NCI-H2107 (cell line): Measurements from ENCODE around the gene PMFBP1.

Experiments used
- DNase-seq: peaks from one replicate; lab custom pipeline; 2025; lab: John Stamatoyannopoulos, UW

PMFBP1 gene

DNA sequence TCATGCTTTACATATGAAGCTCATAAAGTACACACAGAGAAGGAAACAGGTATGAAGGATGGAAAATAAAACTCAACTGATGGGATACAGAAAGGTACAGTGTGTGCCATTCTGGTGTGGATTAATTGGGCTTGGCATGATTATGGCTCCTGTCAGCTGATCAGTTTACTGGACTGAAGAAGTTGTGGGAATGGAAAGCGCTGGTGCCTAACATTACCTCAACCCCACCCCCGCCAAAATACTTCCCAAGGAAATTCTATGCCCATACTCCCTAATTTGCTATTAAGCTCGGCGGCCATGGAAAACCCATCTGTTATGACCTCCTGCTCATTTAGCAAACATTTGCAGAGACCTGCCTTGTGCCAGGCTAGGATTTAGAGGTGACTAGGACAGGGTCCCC lies 16.6 kb upstream of the PMFBP1 start:
- DNase-seq = no peak

DNA sequence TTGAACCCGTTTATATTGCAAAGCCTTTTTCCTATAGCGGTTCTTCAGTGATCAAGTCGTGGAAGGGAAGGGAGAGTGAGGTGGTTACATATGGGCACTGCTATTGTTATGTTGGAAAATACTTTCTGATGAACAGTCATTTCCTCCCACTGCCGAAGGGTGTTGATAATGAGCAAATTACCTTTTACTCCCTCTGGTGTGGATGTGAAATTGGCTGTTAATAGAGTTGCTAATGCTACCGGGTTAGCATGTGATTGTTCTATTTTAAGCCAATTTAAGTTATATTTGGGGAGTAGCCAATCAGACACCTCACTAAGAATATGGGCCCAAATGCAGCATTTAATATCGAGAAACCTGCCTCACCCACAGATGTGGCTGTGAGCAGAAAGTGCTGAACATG lies 15.6 kb upstream of the PMFBP1 start:
- no peak for DNase-seq

DNA sequence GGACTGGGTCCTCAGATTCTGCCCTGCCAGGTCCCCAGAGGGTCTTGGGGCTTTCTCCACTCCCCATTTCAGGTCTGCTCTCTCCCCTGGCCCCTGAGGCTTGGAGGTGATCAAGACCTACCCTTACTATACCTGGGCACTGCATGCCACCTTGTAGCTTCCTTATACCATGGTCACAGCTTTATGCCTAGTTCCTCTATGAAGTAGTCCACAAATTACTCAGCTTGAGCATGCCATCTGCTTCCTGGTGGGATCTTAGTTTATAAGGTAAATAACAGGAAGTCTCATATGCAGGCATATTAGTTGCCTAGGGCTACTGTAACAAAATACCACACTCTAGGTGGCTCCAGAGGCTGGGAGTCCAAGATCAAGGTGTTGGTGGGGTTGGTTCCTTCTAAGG lies 11.0 kb upstream of the PMFBP1 start:
- no peak for DNase-seq

DNA sequence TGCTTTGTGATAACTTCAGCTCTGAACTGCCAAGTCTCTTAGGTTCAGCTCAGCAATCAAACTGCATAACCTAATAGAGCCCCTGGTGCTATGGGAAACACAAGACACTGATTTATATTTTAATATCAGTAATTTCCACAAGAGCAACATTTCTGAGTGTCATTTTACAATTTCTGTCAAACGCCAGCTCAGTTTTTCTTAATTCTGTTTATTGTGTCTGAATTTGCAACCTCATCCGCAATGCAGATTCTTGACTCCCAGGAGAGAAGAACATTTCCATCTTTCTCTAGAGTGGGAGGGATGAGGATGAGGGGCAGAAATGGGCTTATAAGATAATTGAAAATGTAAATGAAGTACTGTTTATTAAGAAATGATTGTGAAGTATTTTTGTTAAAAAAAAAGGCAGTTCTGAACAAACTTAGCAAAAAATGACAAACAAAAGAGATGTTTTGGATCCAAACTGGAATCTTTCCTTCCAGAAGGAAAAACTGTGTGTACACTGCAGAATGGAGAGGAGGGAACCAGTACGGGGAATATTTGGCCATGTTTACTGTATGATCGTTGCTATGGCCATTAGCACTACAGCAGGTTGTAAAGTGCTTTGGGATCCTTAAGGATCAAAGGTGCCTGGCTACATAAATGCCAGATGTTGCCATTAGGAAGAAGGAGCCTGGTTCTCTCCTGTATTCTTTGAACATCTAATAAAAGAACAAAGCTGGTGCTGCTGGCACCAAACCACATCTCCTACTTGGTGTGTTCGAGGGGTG lies 7.4 kb upstream of the PMFBP1 start:
- DNase-seq = no peak

DNA sequence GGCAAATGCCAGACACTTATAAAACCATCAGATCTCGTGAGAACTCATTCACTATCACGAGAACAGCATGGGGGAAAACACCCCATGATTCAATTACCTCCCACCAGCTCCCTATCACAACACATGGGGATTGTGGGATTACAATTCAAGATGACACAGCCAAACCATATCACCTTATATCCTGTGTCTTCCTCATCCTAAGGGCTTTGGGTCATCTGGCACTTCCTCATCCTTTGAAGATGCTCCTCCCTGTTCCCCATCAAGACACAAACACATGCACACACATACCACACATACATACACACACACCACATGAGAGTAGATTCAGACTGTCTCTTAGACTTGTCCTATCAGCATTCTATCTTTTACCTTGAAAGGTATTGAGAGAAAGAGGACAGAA lies 2.8 kb upstream of the PMFBP1 start:
- no peak for DNase-seq

DNA sequence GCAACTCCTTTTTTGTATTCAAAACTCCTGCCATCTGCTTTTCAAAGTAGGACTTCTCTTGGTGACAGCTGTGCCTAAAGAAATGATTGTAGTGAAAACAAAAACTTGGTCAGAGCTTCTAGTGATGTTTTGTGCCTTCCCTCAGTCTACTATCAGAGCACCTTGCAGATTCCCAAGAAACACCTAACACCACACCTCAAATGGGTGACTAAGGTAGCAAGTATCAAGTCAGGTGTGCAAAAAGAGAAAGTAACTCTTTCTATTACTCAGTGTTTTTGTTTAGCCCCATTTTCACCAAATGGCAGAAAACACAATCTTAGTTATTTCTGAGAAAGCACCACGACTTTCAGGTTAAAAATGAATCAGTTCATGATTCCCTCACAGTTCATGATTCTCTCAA lies 2.0 kb upstream of the PMFBP1 start:
- DNase-seq = no peak

DNA sequence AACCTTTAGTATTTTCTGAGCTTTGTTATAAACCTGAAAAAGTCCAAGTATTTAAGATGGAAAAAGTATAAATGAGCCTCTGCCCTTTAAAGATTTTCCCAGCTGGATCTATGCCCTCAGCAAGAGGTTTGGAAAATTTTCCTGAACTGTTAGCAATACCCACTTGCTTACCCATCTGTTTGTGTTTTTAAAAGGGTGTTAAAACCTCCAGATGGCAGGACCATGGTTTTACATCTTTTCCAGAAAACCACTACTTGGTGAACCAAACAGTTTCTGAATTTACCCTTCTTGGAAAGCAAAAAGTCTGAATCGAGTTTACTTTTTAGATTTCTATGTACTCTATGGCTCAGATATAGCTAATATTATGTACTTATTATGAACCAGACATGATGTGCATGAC lies 719 bp downstream of the PMFBP1 start:
- DNase-seq = no peak

DNA sequence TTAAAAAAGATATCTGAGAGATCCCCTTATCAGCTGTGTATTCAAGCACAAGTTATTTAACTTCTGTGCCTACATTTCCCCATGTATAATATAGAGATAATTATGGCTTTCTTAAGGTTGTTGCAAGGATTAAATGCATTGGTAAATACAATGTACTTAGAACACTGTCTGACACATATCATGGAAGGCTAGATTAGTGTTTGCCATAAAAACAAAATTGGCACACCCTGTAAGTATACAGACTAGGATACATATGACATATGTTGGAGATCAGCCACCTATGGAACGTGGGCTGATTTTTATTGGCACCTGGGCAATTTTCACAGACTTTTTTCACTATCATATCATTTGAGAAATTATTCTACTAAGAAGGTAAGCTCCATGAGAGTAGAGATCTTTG lies 2.2 kb downstream of the PMFBP1 start:
- no peak for DNase-seq

DNA sequence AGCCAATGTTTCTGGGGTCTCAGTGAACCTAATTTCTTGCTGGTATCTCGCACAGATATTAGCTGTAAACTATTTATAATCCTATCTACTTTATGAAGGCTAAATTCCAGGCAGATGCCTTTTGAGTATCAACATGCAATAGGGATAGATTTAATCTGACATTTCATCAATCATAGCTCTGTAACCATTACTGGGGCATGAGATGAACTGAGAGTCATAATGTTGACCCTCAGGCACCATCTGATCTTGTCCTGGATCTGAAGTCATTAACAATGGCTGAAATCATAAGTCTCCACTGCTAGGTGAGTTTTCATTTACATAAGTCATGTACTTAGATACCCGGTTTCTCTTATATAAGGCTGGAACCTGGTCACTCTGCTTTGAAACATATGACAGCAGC lies 3.6 kb downstream of the PMFBP1 start:
- DNase-seq = no peak

DNA sequence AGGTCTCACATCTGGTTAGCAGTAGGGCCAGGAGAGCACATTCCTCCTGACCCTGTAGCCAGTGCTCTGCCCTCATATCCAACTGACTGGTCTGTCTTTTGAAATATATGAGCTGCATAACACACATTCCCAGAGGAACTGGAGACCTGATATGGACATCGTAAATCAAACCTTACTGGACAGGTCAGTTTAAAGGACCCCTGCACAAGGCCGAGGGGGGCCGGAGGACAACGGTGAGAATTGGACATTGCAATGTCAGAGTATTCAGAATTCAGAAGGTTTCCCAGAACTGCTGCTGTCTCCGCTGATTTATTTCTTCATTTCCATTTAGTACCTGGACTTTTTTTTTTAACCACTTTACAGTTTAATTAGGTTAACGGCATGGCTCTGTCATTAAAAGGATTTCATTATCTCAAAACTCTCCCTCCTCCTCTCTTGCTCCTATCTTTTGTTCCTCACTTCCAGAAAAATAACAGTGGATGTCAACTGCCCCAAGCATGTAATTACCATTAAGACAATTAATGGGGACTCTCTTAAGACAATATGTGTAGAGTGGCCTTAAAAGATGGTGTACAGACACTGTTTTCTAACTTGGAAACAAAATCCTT lies 4.9 kb downstream of the PMFBP1 start:
- no peak for DNase-seq

DNA sequence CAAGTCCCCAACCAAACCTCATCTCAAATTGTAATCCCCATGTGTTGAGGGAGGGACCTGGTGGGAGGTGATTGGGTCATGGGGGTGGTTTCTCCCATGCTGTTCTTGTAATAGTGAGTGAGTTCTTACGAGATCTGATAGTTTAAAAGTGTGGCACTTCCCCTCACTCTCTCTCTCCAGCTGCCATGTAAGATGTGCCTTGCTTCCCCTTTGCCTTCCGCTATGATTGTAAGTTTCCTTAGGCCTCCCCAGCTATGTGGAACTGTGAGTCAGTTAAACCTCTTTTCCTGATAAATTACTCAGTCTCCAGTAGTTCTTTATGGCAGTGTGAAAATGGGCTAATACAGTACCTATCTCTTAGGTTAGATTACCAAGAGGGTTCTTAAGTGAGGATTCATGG lies 5.8 kb downstream of the PMFBP1 start:
- DNase-seq = no peak

DNA sequence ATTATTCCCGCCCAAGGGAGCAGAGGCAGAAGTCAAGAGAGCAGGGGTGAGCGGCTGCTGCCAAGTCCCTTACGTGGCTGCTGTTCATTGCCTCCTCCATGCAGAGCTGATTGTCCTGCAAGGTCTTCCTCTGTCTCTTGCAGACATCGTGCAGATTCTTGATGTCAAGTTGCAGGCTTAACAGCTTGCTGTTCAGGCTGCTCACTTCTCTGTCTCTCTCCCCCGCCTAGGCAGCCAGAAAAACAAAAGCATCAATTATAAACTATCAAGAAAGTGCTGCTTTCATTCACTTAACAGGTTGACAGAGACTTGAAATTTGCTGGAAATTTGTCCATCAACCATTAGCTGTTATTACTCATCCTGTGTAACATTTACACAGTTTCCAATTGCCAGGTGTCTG lies 7.3 kb downstream of the PMFBP1 start:
- peak; percentile 4 for DNase-seq

DNA sequence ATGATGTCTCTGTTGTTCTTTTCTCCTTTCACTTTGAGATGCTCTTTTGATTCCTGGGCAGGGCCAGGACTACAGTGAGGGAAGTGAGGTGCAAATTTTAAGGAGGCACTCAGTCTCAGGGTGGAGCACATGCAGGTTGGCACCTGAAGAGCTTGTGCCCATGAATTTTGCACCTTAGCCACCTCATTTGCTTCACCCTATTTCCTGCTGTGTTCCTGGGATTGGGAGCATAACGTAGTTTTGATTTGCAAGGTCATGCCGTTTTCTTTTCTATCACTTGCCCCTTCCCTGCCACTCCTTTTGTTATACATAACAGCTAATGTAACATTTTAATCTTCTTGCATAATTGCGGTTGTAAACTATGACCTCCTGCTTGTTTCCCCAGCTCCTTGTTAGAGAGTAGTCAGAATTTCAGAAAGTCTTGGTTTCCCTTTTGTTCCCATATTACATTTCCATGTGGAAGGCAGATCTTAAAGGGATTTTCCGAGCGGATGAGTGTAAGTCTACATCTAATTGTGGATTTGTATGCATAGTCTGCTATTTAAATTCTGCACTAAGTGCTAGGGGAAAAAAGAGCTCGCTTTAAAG lies 9.8 kb downstream of the PMFBP1 start:
- DNase-seq = peak; percentile 29

DNA sequence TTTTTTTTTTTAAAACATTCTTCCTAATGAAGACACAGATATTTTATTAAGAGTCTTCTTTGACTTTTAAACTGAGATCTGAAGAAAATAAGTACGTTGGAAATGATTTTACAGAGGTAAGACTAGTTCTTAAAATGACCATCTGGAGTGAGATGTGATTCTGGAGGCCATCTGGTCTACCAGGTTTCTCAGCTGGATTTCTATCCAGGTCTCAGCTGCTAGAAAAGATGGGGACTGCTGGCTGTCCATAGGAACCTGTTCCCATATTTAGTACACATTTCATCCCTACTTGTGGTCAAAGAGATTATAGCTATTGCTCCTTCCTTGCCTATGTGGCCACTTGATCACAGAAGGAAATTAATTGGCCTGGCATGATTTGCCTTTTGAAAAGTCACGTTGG lies 12.2 kb downstream of the PMFBP1 start:
- DNase-seq = no peak

DNA sequence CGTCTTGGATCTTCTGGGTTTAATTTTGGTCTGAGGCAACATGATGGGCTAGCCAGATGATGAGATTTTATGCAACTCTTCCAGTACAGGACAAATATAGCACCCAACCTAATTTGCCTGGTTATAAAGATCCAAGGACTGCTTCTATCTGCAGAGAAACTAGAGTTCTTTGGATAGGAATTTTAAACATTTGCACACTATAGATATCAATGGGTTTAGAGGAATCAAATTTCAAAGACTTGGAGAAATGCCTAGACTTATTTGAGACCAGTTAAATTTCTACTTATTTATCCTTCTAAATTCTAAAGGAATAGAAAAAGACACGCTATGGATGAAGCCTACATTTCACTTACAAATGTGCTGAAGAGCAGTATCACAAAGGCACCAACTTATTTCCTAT lies 12.6 kb downstream of the PMFBP1 start:
- DNase-seq = no peak

DNA sequence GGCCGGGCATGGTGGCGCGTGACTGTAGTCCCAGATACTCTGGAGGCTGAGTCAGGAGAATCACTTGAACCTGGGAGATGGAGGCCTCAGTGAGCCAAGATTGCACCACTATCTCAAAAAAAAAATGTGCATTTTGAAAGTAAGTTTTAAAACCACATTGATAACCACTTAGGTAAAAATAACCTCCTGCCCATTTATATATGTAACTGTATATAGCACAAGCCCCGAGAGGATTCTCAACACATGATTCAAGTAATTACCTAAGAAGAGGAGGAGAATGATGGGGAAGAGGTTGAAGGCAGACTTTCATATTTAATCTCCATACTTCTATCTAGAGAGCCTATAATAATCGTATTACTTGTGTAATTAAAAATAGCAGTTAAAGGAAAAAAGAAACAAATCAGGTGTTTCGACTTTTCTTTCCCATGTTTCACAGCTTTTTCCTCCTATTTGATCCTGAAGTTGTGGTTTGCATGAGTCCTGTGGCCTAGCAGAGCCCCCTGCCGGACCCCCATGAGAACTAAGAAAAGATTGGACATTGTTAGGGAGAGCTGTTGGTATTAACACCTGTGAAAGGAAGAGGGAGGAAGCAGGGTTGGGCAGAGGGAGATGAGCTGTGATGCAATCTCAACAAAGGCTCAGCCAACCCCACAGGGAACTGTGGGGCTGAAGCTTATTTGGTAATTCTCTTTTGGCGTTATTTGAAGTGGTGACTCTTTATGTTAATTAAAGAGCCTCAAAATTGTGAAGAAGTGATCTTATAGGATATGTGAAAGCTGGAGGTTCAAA lies 22.1 kb downstream of the PMFBP1 start:
- no peak for DNase-seq

DNA sequence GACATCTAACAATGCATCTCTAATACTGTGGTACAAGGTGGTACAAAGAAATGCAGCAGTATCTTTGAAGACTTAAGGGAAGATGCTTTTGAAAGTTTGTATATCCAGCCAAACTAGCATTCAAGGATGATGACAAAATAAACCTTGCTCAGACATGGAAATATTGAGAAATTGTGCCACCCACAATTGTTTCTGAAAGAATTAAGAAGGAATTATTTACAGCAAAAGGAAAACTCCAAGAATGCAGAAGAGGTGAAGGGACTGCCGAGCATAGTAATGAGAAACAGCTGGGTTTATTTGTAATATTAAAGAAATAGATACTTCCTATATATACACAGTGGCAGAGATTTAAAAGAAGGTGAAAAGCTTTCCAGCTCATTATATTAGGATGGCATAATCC lies 29.5 kb downstream of the PMFBP1 start:
- no peak for DNase-seq

DNA sequence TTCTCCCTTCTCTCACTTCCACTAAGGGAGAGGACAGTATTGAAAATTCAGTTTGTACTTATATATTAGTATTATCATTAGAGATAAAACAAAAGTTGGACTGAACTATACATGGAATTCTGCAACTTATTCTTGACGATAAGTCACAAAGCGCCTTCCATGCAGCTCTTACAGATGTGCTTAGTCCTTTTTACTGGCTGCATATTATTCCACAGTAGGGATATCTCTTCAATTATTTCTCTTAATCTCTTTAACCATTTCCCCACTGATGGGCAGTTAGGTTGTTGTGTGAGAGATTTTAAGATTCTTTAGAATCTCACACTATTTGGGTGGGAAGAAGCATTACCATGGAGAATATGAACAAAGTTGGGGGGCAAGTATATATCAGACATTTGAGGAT lies 32.0 kb downstream of the PMFBP1 start:
- no peak for DNase-seq

DNA sequence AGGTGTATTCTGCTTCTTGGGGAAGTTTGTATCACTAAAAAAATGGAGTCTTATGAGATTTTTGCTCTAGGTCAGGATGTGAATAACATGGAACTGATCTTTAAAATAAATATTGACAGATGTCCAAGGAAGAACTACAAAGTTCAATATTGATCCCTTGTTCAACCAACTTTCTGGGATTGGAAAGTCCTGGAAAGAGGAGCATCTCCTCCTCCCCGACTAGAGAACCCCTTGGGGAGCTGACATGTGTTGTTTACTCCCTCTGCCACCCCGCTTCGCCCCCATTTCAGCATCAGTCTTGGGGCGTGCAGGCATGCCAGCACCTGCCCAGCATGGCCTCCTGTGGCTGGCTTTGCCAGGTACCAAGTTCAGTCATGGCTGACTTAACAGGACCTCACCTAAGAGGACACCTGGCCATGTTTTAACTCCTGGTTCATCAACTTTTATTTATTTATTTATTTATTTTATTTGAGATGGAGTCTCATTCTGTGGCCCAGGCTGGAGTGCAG lies 33.8 kb downstream of the PMFBP1 start:
- DNase-seq = no peak

DNA sequence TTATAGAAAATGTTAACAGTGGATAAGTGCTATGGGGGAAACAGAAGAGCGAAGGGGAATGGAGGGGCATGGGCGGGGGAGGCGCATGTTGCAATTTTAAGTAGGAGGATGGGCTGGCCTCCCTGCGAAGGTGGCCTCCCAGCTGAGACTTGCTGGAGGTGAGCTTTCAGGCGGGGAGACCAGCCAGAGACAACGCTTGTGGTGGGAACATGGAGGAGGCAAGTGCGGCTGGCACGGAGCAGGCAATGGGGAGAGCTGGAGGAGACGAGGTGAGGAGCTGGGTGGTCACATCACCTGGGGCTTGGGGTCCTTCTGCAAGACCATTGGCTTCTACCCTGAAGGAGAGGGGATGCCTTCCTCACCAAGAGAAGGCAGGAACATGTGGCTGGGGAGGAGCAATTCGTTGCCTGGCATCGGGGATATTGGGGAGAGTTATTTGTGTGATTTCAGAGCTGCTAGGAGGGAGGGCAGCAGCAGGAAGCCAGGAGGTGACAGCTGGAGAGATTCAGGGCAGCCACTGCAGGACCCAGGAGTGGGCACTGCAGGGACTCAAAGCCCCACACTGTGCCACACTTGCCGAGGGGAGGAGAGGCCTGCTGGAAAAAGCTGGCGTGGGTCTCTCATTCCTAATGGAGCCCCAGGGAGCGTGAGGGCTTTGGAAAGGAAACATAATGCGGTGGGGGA lies 34.4 kb downstream of the PMFBP1 start:
- DNase-seq = no peak

DNA sequence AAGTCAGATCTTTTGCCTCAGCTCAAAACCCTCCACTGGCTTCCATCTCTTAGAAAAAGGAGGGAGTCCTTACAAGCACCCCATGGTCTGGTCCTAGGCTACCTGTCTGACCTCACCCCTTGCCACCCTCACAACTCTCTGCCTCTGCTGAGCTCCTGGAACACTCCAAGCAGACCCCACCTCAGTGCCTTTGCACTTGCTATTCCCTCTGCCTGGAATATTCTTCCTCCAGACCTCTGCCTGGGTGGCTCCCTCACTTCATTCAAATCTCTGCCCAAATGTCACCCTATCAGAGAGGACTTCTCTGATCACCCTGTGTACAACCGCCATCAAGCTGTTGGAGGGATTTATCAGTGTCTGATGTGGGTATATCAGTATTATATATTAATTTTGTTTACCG lies 37.4 kb downstream of the PMFBP1 start:
- no peak for DNase-seq

DNA sequence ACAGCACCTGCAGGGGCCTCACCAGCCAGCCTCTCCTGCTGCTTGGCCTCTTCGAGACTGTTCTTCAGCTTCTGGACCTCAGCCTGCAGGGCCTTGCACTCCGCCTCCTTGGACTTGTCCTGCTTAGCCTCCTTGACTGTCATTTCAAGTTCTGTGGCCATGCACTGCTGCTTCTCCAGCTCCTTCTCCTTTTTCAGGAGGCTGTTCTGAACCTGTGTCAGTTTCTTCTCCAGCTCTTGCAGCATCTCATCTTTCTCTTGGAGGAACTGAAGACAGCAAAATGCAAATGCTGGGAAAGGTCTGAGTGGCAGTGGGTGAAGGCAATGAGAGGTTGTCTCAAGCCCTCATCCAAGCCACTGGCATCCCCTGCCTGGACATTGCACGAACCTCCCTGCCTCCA lies 39.2 kb downstream of the PMFBP1 start:
- no peak for DNase-seq
